ENCODE results near the gene MUTYH. TPM values are rescaled to one million over a fixed set of nuclear protein-coding genes. Genes with fewer than 3 reads are reported as not detected.

MUTYH gene
- total RNA-seq = 9.0 and 10.1 TPM in 2 replicates

DNA sequence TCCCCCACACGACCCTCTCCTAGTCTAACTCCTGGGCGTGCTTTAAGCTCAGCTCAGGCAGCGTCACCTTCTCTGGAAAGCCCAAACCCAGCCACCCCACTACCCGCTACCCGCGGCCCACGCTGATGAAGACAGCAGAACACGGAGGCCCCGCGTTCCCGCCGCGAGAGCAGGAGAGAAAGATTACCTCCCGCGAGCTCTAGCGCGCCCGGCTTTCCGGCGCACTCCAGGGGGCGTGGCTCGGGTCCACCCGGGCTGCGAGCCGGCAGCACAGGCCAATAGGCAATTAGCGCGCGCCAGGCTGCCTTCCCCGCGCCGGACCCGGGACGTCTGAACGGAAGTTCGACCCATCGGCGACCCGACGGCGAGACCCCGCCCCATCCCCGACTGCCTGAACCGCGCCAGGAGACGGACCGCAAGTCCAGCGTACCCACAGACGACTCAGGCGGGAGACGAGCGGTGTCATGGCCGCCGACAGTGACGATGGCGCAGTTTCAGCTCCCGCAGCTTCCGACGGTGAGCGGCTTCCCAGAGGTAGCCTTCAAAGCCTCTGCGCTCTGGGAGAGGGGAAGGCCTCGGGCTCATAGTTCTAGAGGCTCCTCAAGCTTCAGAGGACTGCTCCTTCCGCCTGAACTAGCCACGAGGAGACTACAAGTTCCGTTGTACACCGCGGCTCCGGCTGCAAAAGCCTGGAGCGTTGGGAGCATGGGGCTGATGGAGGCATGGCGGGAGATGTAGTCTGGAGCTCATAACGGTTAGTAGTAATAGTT, at the start of gene MUTYH, which contains the start of gene TOE1:
MUTYH (minus strand) TSS at position 652 of the 770 bp plus-strand sequence. CDS start 5,935 bp downstream, outside the sequence.
TOE1 (plus strand) TSS at position 382 of the 770 bp plus-strand sequence; CDS start at position 465, 83 bp downstream.

DNA sequence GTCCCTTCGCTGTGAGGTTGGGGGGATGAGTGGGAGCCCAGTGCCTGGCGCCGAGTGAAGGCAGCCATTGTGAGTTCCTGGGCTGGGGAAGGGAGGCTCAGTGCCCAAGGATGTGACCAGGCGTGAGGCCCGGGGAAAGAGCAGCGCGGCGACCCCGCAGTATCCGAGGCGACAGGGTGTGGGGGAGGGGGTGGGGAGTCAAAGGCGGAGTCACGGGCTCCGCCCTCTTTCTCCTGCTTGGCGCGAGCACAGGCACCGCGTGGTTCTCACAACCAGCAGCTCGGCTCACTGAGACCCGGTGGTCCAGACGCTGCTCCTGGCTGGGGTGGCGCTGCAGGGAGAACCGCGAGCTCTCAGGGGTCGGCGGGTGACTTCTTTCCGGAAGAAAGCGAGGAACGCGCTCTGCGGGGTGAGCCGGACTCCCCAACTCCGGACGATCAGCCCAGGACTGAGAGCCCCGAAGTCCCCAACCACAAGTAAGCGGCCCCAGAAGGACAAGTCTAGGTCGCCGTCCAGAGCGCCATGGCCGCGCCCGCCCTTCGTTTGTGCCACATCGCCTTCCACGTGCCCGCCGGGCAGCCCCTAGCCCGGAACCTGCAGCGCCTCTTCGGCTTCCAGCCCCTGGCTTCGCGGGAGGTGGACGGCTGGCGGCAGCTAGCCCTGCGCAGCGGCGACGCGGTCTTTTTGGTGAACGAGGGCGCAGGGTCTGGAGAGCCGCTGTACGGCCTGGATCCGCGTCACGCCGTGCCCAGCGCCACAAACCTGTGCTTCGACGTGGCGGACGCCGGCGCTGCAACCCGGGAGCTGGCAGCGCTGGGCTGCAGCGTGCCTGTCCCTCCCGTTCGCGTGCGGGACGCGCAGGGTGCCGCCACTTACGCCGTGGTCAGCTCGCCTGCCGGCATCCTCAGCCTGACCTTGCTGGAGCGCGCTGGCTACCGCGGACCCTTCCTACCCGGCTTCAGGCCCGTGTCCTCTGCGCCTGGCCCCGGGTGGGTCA, 13.3 kb downstream of the MUTYH start, which contains the start of gene HPDL:
HPDL (plus strand) TSS at position 269 of the 997 bp plus-strand sequence; CDS start at position 523, 254 bp downstream.

Other genes with a start within 250 kb of the MUTYH start
- gene ZSWIM5, start 133.8 kb downstream of the MUTYH start, total RNA-seq = 1.8 and 4.2 TPM in 2 replicates
- gene HPDL, start 13.5 kb downstream of the MUTYH start, total RNA-seq = 2.9 and 6.4 TPM in 2 replicates
- 21.9 and 22.4 TPM in 2 replicates for gene TOE1, start 270 bp downstream of the MUTYH start, total RNA-seq
- gene TESK2, start 150.7 kb upstream of the MUTYH start, total RNA-seq = 2.2 and 2.3 TPM in 2 replicates
- 1.1 and 1.3 TPM in 2 replicates for gene CCDC163, start 159.6 kb upstream of the MUTYH start, total RNA-seq
- gene MMACHC, start 159.9 kb upstream of the MUTYH start, total RNA-seq = 2.7 and 3.3 TPM in 2 replicates
- 398 and 548 TPM in 2 replicates for gene PRDX1, start 181.4 kb upstream of the MUTYH start, total RNA-seq
- 134 and 135 TPM in 2 replicates for gene AKR1A1, start 210.4 kb upstream of the MUTYH start, total RNA-seq
- gene NASP, start 243.6 kb upstream of the MUTYH start, total RNA-seq = 53.9 and 59.7 TPM in 2 replicates